Measurements from ENCODE around the gene TMEM229A.
"Not testable (repeated sequence)": the region's sequence is repeated elsewhere in the genome, so short reads cannot be mapped to it uniquely, and the experiment has no call there.

Gene TMEM229A

DNA sequence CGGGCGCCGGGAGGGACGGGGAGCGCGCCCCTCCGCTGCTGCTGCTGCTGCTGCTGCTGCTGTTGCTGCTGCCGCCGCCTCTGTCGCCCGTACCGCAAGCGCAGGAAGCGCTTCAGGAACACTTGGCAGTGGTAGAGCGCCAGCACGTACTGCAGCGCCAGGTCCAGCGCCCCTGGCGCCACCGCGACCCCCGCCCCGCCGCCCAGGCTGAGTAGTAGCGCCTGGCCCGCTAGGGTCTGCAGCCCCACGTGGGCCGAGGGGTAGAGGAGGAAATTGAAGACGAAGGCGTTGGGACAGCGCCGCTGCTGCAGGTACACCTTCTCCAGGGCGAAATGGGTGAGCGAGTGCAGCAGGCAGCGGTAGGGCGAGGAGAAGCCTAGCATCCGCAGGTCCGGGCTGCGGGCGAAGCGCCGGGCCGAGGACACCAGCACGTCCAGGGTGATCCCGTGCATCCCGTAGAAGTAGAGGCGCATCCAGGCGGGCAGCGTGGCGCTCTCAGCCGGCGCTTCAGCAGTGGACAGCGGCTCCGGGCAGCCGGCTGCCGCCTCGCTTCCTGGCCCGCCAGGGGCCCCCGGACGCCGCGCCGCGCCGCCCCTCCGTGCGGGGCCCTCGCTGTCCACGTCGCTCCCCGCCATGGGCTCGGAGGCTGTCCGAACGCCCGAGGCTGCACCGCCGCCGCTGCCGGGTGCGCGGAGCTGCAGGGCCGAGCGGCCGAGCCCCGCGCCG is at the start of gene TMEM229A:
Gene TMEM229A (minus strand): TSS at position 699 of the 726 bp plus-strand sequence. CDS start 64 bp downstream, at position 635.
- DNase-seq, result peak; percentile 13

GRCh38 chr7:124082234-124082633 is 49.4 kb upstream of the TMEM229A start:
- DNase-seq, result not testable (repeated sequence)

- DNase-seq, result no peak
Observed at GRCh38 chr7:124077546-124077945, 44.7 kb upstream of the TMEM229A start.

- no peak for DNase-seq
Observed at GRCh38 chr7:124076841-124077240, 44.0 kb upstream of the TMEM229A start.

GRCh38 chr7:124074007-124074406 is 41.1 kb upstream of the TMEM229A start:
- no peak for DNase-seq

DNA sequence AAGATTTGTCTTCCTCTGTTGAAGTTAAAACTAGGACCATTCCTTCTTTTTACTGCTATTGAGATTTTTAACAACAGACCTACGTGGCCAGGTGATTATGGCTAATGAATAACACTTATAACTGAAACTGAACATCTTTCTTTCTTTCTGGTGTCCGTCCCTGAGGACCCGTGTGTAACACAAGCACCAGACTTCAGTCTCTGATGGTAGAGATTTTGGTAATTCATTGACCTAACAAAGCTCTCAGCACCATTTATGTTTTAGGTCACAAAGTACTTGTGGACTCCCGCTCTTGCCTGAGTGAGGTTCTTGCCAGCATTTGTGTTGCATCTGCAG is 40.4 kb upstream of the TMEM229A start:
- DNase-seq, result no peak

DNA sequence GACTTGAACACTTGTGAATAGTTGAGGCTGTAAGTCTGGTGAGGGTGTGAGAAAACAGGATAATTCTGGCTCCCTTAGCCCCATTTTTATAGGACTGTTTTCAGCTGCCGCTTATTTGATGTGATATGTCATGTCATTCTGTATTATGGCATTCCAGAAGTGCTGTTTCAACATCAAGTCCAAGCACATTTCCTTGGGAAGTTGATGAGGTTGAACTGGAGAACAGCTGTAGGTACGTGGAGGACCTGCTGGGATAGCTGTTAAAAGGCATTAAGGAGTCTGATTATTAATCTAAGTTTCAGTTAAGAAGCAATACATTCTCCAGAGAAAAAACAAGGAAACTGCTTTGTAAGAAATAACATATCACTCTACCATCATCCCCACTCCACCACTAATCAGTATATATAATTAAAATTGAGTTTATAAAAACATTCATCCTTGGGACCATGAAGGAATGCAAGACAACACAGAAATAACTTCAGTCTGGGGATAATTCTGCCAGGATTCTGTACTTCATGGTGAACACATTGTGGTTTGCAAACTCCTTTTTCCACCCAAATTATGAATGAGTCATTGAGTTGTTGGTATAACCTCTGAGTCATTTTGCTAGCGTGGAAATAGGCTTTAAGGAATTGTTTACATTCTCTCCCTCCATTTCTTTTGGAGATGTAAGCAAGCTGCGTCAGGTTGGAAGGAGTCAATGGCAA is 39.9 kb upstream of the TMEM229A start:
- DNase-seq, result peak; percentile 65

GRCh38 chr7:124071843-124072242 is 39.0 kb upstream of the TMEM229A start:
- no peak for DNase-seq

DNA sequence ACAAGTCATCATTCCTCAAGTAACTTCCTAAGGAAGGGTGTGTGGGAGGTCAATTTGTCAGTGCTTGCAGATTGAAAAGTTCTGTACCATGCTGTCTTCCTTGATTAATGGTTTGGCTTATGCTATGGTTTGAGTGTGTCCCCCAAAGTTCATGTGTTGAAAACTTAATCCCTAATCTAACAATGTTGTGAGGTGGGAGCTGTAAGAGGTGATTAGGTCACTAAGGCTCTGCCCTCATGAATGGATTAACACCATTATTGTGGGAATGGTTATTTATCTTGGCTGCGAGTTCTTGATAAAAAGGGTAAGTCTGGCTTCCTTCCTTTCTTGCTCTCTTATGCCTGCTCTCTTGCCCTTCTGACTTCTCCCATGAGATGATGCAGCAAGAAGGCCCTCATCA is 29.3 kb upstream of the TMEM229A start:
- no peak for DNase-seq

DNA sequence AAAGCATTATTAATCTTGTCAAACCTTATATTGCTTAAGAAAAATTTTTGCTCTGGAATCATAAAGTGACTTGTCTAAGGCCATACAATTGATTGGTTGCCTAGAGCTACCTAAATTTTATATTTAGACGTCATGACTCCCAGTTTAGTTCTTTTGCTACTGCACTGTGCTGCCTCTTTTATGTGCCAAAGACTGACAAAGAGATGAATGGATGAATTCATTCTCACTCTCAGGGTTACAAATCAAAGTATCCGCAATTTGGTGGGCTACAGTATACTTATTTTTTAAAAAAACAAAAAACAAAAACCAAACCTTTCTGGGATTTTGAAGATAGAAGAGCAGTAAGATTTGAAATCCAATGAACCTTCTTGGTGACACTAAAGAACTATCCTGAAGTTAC is 27.7 kb upstream of the TMEM229A start:
- no peak for DNase-seq

DNA sequence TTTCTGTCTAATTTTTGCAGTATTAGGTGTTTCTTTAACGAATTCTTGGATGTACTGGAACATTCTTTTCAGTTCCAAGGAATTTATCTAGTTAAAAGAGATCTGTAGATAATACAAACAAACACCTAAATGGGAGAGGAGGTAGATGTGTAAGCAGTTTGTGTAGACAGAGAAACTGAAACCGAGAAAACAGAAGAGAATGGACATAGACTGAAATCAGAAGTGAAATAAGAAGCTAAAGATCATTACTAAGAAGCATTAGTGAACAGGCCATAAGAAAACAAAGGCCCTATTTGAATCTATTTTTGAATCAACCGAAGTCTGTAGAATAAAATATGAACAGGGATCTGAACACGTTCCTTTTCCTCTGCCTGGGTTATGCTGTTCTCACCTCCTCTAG is 26.5 kb upstream of the TMEM229A start:
- DNase-seq, result no peak

GRCh38 chr7:124058515-124058914 is 25.6 kb upstream of the TMEM229A start:
- no peak for DNase-seq

- no peak for DNase-seq
Observed at GRCh38 chr7:124057872-124058271, 25.0 kb upstream of the TMEM229A start.

- DNase-seq, result no peak
Observed at GRCh38 chr7:124056234-124056633, 23.4 kb upstream of the TMEM229A start.

DNA sequence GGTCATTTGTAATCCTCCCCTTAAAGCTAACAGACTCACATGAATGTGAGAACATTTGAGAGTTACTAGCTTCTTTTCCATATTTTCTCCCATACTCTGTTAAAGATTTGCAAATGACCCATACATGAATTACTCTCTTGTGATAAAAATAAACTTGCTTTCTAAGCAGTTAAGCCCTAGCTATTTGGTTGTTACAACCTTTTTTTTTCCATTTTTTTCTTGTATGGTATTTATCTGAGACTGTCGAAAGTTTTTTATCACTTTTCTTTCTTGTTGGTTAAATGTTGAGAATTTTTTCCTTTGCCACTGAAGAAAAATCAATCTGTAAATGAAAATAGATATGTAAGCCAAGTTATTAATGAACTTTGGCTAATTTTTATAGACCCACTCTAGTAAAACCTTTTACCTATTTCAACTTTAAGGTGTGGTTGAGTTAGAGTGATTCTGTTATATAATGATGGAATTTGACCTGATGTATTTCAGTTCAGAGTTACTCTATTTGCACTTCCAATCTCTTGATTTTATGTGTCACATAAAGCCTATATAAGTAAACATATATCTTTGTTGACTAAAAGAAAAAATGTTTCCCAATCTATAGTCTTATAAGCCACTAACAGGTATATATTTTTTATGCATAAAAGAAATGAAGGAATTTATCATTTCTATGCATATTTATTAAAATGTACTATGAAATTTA is 19.0 kb upstream of the TMEM229A start:
- DNase-seq, result no peak

- DNase-seq, result no peak
Observed at GRCh38 chr7:124042826-124043225, 10.0 kb upstream of the TMEM229A start.

DNA sequence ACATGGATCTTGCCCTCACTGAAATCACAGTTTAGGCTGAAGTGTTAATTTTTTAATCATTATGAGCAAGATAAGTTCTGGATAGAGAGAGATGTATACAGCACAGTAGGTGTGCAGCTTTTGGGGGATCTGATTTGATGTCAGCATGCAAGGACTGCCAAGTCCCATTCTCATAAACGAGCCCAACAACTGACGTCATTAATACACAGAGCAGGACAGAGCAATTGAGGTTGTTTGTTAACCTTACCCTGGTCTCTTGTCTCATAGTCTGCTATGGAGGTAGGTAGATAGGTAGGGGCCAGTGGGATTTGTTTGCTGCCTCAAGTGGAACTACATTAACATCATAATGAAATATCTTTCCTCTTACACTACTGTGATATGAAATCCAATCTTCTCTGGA is 8.6 kb upstream of the TMEM229A start:
- no peak for DNase-seq

DNA sequence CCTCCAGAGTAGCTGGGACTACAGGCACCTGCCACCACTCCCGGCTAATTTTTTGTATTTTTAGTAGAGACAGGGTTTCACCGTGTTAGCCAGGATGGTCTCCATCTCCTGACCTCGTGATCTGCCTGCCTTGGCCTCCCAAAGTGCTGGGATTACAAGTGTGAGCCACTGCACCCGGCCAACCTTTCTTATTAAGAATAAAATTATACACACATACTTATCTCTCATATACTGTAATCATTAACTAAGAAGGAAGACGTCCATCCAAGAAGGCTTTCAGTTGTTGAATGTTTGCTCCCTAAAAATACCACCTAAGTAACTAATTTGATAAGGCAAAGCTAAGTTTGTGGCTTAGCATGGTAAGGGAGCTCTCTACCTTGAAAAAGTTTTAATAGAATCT is 5.0 kb upstream of the TMEM229A start:
- not testable (repeated sequence) for DNase-seq

DNA sequence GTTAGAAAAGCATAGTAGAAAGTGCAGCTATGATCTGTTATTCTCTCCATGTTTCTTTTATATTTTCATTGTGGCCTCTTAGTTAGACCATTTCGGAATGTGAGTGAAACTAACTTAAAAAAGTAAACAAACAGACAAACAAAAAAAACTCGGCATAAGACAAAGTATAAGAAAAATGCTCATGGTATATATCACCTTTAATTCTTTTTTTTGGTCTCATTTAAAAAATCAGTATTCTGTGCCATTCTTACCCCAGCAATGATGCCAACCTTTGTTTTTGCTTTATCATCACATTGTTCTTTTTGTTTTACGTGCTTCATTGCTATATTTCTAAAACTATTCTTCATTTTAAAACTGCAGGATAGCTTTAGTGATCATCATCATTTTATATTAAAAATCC is 2.8 kb upstream of the TMEM229A start:
- no peak for DNase-seq

DNA sequence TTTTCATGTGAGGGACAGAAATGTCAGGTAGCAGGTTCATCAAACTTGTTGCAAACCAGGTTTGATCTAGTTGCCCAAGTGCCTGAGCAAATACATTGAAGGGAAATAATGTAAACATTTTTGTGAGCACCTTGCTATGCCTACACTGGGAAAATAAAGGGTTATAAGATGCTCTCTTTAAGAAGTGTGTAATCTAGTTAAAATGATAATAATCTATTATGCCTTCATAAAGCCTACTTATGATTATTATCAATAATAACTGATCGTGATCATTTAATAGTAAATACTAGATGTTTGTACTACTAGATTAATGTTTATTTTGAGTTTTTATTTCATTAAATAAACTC is 1.9 kb upstream of the TMEM229A start:
- no peak for DNase-seq

- DNase-seq, result no peak
Observed at GRCh38 chr7:124033807-124034753, 1.2 kb upstream of the TMEM229A start.

DNA sequence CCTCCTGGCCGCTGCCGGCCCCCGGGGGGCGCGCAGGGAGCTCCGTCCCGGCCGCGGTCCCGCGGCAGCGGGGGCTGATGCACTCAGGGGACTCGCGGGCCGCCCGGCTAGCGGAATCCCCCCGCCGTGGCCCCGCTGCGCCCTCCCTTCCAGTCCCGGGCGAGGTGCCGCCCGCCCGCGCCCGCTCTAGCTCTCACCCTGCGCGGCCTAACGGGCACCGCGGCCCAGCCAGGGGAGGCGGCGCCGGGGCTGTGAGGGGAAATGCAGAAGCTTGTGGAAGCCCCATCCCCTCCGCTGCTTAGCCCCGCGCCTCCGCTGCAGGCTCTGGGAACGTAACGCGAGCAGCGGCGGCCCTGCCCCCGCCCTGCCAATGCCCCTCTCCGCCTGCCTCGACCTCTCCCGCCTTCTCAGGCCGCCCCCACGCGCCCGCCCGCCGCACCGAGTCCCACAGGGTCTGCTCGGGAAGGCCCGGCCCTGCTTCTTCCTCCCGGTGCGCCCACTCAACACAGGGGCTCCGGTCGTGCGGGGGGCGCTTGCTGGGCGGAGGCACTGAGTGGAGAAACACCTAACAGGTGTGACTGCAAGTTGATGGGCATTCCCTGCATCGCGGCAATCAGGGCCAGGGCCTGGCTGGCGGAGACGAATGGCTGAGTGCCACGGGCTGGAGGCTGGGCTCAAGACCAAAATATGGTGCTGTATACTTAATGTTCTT is 384 bp upstream of the TMEM229A start:
- DNase-seq, result no peak

Measured in EL (cell line).